Peyer's patch (tissue), 4 donors: ENCODE measurements around the gene RBPJL.
A peak's percentile ranks its signal among the peaks of the same experiment; 100 is the strongest.

Experiments used
- POLR2A ChIP-seq, 2 donors: fragments of 450-650 bp; IDR thresholded peaks; one replicate each; pipeline ENCODE4 v1.5.1; 2017; ENCODE audit warnings: antibody characterized with exemption in 2 of 2, mild to moderate bottlenecking in 2 of 2, moderate library complexity in 2 of 2
- TF ChIP-seq, protein P1 (sequence below), 6 experiments: fragments of 450-650 bp in 4 of 6; fragments of 200-600 bp in 2 of 6; sonication (generic) in 1 of 6; IDR thresholded peaks; one replicate each; pipeline ENCODE4 v1.5.1; 2017 to 2019; ENCODE audit warnings: antibody characterized with exemption in 6 of 6, mild to moderate bottlenecking in 3 of 6, moderate library complexity in 1 of 6

DNA sequence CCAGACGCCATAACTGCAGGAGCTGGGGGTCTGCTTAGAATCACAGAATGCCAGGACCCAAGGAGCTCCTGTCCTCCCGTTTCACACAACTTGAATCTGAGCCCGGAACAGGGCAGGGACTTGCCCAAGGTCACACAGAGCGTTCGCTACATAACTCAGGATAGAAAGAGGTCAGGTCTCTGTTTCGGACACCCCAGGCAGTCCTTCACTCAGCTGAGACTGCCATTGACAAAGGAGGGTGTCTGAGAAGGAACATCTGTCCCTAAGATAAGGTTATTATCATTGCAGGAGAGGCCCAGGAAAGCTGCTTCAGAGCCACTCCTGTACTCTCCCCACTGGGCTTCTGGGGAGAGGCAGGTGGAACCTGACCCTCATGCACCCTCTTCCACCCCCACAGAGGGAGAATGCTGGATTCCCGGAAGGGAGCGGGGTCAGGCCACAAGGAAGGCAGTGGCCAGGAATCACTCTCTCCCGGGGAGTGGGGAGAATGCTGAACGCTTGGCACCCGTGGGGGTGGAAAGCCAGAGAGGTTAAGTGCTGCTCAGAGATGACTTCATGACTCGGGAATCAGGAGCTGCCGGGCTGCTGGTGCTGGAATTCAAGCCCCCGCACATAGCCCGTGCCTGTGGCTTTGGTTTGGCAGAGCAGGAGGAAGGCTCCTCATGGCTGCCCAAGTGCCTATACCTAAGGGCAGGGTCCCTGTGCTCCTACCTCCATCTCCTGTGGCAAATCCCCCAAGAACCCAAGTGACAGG is 30.9 kb downstream of the RBPJL start:
- TF ChIP-seq, protein P1, sequence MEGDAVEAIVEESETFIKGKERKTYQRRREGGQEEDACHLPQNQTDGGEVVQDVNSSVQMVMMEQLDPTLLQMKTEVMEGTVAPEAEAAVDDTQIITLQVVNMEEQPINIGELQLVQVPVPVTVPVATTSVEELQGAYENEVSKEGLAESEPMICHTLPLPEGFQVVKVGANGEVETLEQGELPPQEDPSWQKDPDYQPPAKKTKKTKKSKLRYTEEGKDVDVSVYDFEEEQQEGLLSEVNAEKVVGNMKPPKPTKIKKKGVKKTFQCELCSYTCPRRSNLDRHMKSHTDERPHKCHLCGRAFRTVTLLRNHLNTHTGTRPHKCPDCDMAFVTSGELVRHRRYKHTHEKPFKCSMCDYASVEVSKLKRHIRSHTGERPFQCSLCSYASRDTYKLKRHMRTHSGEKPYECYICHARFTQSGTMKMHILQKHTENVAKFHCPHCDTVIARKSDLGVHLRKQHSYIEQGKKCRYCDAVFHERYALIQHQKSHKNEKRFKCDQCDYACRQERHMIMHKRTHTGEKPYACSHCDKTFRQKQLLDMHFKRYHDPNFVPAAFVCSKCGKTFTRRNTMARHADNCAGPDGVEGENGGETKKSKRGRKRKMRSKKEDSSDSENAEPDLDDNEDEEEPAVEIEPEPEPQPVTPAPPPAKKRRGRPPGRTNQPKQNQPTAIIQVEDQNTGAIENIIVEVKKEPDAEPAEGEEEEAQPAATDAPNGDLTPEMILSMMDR (IDR thresholded peaks at IDR 0.05), result no peak
- TF ChIP-seq POLR2A (IDR thresholded peaks at IDR 0.05), result peak in 1 of 2 donors; percentile 28
